HG02938 (cell line): ENCODE results near the gene IL9.

Source experiments
- ATAC-seq: cut with Tn5 transposase; IDR thresholded peaks from one replicate; pipeline ENCODE4 v1.9.1; 2021; ENCODE audit warnings: mild to moderate bottlenecking, moderate library complexity; ENCODE audit not compliant: unreplicated experiment

The IL9 gene

GRCh38 chr5:135895474-135896006, at the start of gene IL9:
IL9 (minus strand) TSS chr5:135895841; CDS start chr5:135895816, 25 bp downstream.
- ATAC-seq: no peak

DNA sequence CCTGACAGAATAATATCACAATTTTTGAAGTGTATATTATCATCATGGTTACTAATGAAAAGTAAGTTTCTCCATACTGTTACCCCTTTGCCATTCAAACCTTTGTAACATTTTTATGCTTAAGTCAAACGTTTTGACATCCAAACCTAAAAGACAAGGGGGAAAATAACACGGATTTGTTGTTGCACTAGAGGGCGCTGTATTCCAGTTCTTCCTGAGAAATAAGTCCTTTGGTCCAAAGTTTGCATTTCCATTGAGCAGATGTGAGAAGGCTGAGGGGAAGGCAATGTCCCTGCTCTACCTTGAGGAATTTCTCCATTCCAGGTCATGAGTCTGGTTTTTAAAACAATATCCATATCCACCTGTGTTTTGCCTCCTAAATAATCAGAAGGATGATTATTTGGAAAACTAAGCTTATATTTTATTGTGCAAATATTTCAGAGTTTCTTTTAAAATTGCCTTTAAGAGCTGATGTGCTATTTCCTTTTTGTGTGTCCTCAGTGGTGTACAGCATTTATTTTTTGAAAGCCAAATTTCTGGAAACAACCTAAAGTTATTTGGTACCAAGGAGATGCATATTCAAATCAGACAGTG, 49.4 kb upstream of the IL9 start:
- no peak for ATAC-seq

GRCh38 chr5:135944564-135944963, 48.9 kb upstream of the IL9 start:
- no peak for ATAC-seq

- ATAC-seq: no peak
Measured at GRCh38 chr5:135942202-135942771, 46.6 kb upstream of the IL9 start.

GRCh38 chr5:135941711-135942110, 46.1 kb upstream of the IL9 start:
- no peak for ATAC-seq

GRCh38 chr5:135937245-135937911, 41.7 kb upstream of the IL9 start:
- no peak for ATAC-seq

DNA sequence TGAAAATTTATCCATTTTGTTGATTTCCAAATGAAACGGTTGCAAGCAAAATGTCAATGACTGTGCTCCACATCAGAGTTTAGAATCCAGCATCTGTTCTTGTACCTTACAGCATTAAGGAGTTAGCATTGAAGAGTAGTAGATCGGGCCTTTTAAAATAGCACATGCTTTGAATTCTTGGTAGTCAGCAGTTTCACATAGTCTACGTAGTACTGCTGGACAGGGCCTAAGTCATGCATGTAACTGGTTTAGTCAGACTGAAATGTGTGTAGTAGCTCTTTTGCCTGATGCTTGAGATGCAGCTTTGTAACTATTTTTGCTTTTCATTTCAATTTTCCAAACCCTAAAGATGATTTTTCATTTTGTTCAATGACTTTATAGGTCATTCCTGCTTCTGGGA, 39.3 kb upstream of the IL9 start:
- no peak for ATAC-seq

GRCh38 chr5:135930949-135931295, 35.3 kb upstream of the IL9 start:
- ATAC-seq: no peak

- no peak for ATAC-seq
Measured at GRCh38 chr5:135930029-135930948, 34.6 kb upstream of the IL9 start.

- no peak for ATAC-seq
Measured at GRCh38 chr5:135921388-135921787, 25.7 kb upstream of the IL9 start.

GRCh38 chr5:135920199-135920598, 24.6 kb upstream of the IL9 start:
- no peak for ATAC-seq

DNA sequence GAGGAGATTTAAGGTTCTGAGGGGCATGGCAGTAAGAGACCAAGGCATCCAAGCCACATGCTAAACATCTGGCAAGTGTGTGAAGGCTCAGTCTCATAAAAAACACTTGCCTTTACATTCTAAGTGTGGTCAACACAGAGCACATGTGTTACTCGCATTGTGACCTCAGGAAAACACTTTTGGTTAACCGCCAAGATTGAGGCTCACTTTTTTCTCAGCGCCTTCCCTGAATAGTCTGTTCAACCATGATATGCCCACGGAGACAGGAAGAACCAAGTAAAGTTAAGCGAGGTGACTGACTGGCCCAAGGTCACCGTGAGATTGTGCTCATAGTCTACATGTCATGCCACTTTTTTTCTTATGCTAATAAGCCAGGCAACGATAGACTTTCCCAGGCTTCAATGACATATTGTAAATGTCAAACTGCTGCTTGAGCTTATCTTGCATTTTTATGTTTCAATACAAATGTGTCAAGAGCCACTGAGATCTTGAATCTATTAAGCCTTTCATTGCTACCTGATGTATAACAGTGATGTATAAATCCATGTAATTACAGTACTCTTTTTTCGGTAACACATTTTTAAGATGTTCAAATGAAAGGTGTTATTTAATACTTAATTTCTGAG, 21.1 kb upstream of the IL9 start:
- no peak for ATAC-seq

GRCh38 chr5:135915466-135916001, 19.9 kb upstream of the IL9 start:
- ATAC-seq: no peak

GRCh38 chr5:135913713-135914626, 18.3 kb upstream of the IL9 start:
- ATAC-seq: no peak

DNA sequence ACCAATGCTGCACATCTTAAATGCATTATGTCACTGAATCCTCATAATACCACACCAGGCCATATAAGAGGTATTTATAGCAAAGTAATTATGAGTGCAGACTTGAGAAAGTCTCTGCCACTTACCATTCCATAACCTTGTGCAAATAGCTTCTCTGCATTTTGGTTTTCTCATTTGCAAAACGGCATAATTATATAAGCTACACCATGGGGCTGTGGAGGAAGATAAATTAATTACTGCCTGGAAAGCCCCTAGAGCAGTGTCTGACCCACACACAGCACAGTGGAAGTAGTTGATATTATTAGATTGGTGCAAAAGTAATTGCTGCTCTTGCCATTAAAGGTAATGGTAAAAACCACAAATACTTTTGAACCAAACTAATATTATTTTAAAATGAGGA, 9.5 kb upstream of the IL9 start:
- no peak for ATAC-seq

GRCh38 chr5:135901633-135902032, 6.0 kb upstream of the IL9 start:
- no peak for ATAC-seq

- ATAC-seq: no peak
Measured at GRCh38 chr5:135900276-135900675, 4.6 kb upstream of the IL9 start.

DNA sequence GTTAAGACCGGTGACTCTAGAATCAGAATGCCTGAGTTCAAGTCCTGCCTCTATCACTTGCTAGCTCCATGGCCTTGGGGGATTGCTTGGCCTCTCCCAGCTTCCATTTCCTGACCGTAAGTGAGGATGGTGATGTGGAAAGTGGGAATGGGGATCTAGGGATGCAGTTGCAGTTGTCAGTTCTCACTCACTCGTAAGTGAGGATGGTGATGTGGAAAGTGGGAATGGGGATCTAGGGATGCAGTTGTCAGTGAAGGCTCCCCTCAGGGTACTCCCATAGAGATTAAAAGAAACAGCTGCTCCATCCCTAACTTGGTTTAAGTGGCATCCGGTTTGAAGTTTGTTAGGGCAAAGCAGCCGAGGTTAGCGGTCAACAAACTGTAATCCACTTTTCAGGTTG, 3.0 kb upstream of the IL9 start:
- no peak for ATAC-seq

DNA sequence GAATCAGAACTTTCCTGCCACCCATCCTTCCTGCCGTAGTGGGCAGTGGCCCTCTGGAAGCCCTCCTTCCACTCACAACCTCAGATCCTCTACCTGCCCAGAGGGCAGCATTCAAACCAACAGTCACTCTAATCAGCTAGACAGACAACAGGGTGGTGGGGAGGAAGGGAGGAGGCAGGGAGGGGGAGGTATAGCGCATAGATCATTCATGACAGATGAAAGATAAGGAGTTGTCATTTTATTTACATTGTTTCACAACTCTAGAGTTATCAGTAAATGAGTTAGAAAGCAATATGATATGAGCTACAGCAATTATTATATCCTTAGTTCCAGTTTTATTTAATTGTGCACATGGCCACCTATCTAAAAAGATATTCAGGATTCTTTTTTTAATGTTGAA, 852 bp downstream of the IL9 start:
- no peak for ATAC-seq

DNA sequence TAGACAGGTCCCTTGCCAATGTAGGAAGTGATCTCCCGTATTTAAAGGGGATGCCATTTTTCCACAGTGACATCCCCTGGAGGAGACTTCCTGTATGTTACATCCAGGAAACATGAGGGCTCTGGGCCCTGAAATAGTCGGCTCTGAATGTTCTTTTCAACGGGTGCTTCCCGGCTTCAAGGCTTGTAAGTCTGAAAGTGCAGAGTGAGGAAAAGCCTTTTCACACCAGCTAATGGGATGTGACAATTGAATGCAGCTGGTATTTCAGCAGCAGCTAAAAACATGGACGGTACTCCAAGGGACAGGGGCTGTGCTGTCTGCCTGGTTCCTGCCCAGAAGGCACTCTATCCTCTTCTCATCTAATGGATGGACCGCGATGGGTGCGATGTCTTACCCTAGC, 1.4 kb downstream of the IL9 start:
- ATAC-seq: no peak
